NCI-H526 (cell line): ENCODE measurements around the gene TPR.

ENCODE experiments used
- DNase-seq, 2 experiments: peaks; one replicate each; lab custom pipeline; 2025; lab: John Stamatoyannopoulos, UW

The TPR gene

GRCh38 chr1:186327331-186327730, 47.7 kb downstream of the TPR start:
- no peak for DNase-seq

GRCh38 chr1:186326009-186326408, 49.0 kb downstream of the TPR start:
- DNase-seq = no peak

GRCh38 chr1:186325239-186325638, 49.8 kb downstream of the TPR start:
- DNase-seq = peak in 1 of 2 experiments; percentile 21

GRCh38 chr1:186323865-186324264, 51.2 kb downstream of the TPR start:
- DNase-seq = no peak

GRCh38 chr1:186315570-186315969, 59.5 kb downstream of the TPR start:
- DNase-seq = no peak

GRCh38 chr1:186311375-186312051, 63.5 kb downstream of the TPR start:
- no peak for DNase-seq

GRCh38 chr1:186310307-186310706, 64.7 kb downstream of the TPR start:
- DNase-seq = no peak

- DNase-seq = no peak
Measured at GRCh38 chr1:186308264-186309060, 66.6 kb downstream of the TPR start.

- DNase-seq = no peak
Measured at GRCh38 chr1:186307445-186307844, 67.6 kb downstream of the TPR start.

GRCh38 chr1:186306533-186306932, 68.5 kb downstream of the TPR start:
- no peak for DNase-seq

- DNase-seq = peak in 1 of 2 experiments; percentile 75
Measured at GRCh38 chr1:186304982-186305949, 69.8 kb downstream of the TPR start.

GRCh38 chr1:186303911-186304310, 71.1 kb downstream of the TPR start:
- no peak for DNase-seq

- no peak for DNase-seq
Measured at GRCh38 chr1:186302381-186302920, 72.6 kb downstream of the TPR start.

GRCh38 chr1:186301448-186301847, 73.6 kb downstream of the TPR start:
- no peak for DNase-seq

- DNase-seq = no peak
Measured at GRCh38 chr1:186300056-186300455, 75.0 kb downstream of the TPR start.

- DNase-seq = no peak
Measured at GRCh38 chr1:186299570-186299969, 75.5 kb downstream of the TPR start.

- DNase-seq = no peak
Measured at GRCh38 chr1:186298851-186299250, 76.2 kb downstream of the TPR start.

- DNase-seq = no peak
Measured at GRCh38 chr1:186297439-186298045, 77.5 kb downstream of the TPR start.

- DNase-seq = no peak
Measured at GRCh38 chr1:186295980-186296379, 79.1 kb downstream of the TPR start, which contains the start of gene PRG4. Gene PRG4 (plus strand): TSS chr1:186296279.

- no peak for DNase-seq
Measured at GRCh38 chr1:186292875-186293274, 82.2 kb downstream of the TPR start.

GRCh38 chr1:186291271-186291670, 83.8 kb downstream of the TPR start:
- no peak for DNase-seq
